HepG2 (cell line): Measurements from ENCODE around the gene KCTD15. TPM values are rescaled to one million over a fixed set of nuclear protein-coding genes. Genes with fewer than 3 reads are reported as not detected.
A peak's percentile ranks its signal among the peaks of the same experiment; 100 is the strongest.

ENCODE experiments used
- MXD3 ChIP-seq: IDR thresholded peaks from 2 replicates; pipeline ENCODE4 v1.6.1; 2016; ENCODE audit warnings: mild to moderate bottlenecking, missing biosample characterization, missing genetic modification reagents
- NBN ChIP-seq: fragments of 450-650 bp; conservative IDR thresholded peaks from 2 replicates; pipeline ENCODE4 v1.6.1; 2017
- PAX8 ChIP-seq: sonication (generic); formaldehyde crosslinking; IDR thresholded peaks from 2 replicates; pipeline ENCODE4 v1.8.0; 2022; ENCODE audit warnings: mild to moderate bottlenecking, missing genetic modification reagents, borderline replicate concordance
- RELA ChIP-seq: sonication (generic); formaldehyde crosslinking; IDR thresholded peaks from 2 replicates; pipeline ENCODE4 v1.4.0; 2020; ENCODE audit warnings: missing genetic modification reagents
- SOX6 ChIP-seq, 2 experiments: fragments of 450-650 bp in 1 of 2; sonication (generic) in 1 of 2; formaldehyde crosslinking in 1 of 2; IDR thresholded peaks; 2 replicates each; pipeline versions ENCODE4 v1.4.0 to v1.6.1; 2017 to 2020; ENCODE audit warnings: antibody characterized with exemption in 1 of 2, mild to moderate bottlenecking in 1 of 2, missing genetic modification reagents in 1 of 2
- TFAP4 ChIP-seq: sonication (generic); IDR thresholded peaks from 2 replicates; pipeline ENCODE4 v1.6.1; 2016; ENCODE audit warnings: low read depth, borderline replicate concordance
- ZBTB7B ChIP-seq: sonication (generic); formaldehyde crosslinking; IDR thresholded peaks from 2 replicates; pipeline ENCODE4 v1.4.0; 2020; ENCODE audit warnings: missing genetic modification reagents
- ZNF383 ChIP-seq: sonication (generic); formaldehyde crosslinking; IDR thresholded peaks from 2 replicates; pipeline ENCODE4 v1.4.0; 2020; ENCODE audit warnings: missing genetic modification reagents, mild to moderate bottlenecking, borderline replicate concordance
- ZNF777 ChIP-seq: sonication (generic); formaldehyde crosslinking; IDR thresholded peaks from 2 replicates; pipeline ENCODE4 v1.4.0; 2020; ENCODE audit warnings: missing genetic modification reagents
- ZNF883 ChIP-seq: sonication (generic); formaldehyde crosslinking; IDR thresholded peaks from 2 replicates; pipeline ENCODE4 v1.5.1; 2020; ENCODE audit warnings: mild to moderate bottlenecking, missing genetic modification reagents; ENCODE audit errors: not compliant biosample characterization
- polyA plus RNA-seq, 8 experiments: library from polyadenylated mRNA; depleted of rRNA in 3 of 8; stranded (reverse) in 7 of 8; unstranded in 1 of 8; fragments of >200 nt; fragmentation: Illumina TruSeq in 4 of 8; extraction: Trizol in 4 of 8; gene quantifications; 2 replicates each; pipeline versions ENCODE4 v1.2.1 to v1.2.3, GENCODE V29; 2011 to 2016; ENCODE audit warnings: low read depth in 4 of 8, missing spikeins in 1 of 8, mixed read lengths in 1 of 8; ENCODE audit not compliant: insufficient read depth in 1 of 8
- total RNA-seq, 5 experiments: library from RNA; depleted of rRNA; stranded (reverse); fragments of >200 nt; fragmentation: Illumina TruSeq; extraction: Trizol; gene quantifications; 2 replicates each; pipeline ENCODE4 v1.2.3, GENCODE V29; 2016; ENCODE audit warnings: low read depth in 1 of 5
- TF ChIP-seq, protein P1 (sequence below): sonication (generic); formaldehyde crosslinking; IDR thresholded peaks from 2 replicates; pipeline ENCODE4 v1.4.0; 2020; ENCODE audit warnings: missing genetic modification reagents, borderline replicate concordance
- TF ChIP-seq, protein P2 (sequence below): conservative IDR thresholded peaks from 2 replicates; pipeline ENCODE4 v1.6.1; 2018; ENCODE audit warnings: missing genetic modification reagents
- TF ChIP-seq, protein P3 (sequence below): sonication (generic); formaldehyde crosslinking; IDR thresholded peaks from 2 replicates; pipeline ENCODE4 v1.9.0; 2021; ENCODE audit warnings: mild to moderate bottlenecking, missing genetic modification reagents

KCTD15 gene
- total and polyA plus RNA-seq, 2 of the 13 experiments (the other 11 are each of a cell fraction or from before 2014, with no cell fraction given), result 13.2 to 16.7 TPM

GRCh38 chr19:33819880-33820781, 23.5 kb downstream of the KCTD15 start (continued):
- no peak for TF ChIP-seq SOX6 (IDR thresholded peaks at IDR 0.05)
- no peak for TF ChIP-seq SOX6 (CRISPR knock-in tag; IDR thresholded peaks at IDR 0.05)
- TF ChIP-seq ZNF883 (CRISPR knock-in tag), result no peak
- TF ChIP-seq, protein P1, sequence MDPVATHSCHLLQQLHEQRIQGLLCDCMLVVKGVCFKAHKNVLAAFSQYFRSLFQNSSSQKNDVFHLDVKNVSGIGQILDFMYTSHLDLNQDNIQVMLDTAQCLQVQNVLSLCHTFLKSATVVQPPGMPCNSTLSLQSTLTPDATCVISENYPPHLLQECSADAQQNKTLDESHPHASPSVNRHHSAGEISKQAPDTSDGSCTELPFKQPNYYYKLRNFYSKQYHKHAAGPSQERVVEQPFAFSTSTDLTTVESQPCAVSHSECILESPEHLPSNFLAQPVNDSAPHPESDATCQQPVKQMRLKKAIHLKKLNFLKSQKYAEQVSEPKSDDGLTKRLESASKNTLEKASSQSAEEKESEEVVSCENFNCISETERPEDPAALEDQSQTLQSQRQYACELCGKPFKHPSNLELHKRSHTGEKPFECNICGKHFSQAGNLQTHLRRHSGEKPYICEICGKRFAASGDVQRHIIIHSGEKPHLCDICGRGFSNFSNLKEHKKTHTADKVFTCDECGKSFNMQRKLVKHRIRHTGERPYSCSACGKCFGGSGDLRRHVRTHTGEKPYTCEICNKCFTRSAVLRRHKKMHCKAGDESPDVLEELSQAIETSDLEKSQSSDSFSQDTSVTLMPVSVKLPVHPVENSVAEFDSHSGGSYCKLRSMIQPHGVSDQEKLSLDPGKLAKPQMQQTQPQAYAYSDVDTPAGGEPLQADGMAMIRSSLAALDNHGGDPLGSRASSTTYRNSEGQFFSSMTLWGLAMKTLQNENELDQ (CRISPR knock-in tag), result no peak
- TF ChIP-seq ZNF383 (CRISPR knock-in tag), result no peak
- TF ChIP-seq MXD3 (CRISPR knock-in tag), result no peak; the same call in 1 of the 2 replicates
- TF ChIP-seq, protein P2, sequence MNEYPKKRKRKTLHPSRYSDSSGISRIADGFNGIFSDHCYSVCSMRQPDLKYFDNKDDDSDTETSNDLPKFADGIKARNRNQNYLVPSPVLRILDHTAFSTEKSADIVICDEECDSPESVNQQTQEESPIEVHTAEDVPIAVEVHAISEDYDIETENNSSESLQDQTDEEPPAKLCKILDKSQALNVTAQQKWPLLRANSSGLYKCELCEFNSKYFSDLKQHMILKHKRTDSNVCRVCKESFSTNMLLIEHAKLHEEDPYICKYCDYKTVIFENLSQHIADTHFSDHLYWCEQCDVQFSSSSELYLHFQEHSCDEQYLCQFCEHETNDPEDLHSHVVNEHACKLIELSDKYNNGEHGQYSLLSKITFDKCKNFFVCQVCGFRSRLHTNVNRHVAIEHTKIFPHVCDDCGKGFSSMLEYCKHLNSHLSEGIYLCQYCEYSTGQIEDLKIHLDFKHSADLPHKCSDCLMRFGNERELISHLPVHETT, result no peak
- no peak for TF ChIP-seq NBN
- no peak for TF ChIP-seq RELA
- no peak for TF ChIP-seq TFAP4
- no peak; the same call in 1 of the 2 replicates for TF ChIP-seq ZBTB7B (CRISPR knock-in tag)
- TF ChIP-seq, protein P3, sequence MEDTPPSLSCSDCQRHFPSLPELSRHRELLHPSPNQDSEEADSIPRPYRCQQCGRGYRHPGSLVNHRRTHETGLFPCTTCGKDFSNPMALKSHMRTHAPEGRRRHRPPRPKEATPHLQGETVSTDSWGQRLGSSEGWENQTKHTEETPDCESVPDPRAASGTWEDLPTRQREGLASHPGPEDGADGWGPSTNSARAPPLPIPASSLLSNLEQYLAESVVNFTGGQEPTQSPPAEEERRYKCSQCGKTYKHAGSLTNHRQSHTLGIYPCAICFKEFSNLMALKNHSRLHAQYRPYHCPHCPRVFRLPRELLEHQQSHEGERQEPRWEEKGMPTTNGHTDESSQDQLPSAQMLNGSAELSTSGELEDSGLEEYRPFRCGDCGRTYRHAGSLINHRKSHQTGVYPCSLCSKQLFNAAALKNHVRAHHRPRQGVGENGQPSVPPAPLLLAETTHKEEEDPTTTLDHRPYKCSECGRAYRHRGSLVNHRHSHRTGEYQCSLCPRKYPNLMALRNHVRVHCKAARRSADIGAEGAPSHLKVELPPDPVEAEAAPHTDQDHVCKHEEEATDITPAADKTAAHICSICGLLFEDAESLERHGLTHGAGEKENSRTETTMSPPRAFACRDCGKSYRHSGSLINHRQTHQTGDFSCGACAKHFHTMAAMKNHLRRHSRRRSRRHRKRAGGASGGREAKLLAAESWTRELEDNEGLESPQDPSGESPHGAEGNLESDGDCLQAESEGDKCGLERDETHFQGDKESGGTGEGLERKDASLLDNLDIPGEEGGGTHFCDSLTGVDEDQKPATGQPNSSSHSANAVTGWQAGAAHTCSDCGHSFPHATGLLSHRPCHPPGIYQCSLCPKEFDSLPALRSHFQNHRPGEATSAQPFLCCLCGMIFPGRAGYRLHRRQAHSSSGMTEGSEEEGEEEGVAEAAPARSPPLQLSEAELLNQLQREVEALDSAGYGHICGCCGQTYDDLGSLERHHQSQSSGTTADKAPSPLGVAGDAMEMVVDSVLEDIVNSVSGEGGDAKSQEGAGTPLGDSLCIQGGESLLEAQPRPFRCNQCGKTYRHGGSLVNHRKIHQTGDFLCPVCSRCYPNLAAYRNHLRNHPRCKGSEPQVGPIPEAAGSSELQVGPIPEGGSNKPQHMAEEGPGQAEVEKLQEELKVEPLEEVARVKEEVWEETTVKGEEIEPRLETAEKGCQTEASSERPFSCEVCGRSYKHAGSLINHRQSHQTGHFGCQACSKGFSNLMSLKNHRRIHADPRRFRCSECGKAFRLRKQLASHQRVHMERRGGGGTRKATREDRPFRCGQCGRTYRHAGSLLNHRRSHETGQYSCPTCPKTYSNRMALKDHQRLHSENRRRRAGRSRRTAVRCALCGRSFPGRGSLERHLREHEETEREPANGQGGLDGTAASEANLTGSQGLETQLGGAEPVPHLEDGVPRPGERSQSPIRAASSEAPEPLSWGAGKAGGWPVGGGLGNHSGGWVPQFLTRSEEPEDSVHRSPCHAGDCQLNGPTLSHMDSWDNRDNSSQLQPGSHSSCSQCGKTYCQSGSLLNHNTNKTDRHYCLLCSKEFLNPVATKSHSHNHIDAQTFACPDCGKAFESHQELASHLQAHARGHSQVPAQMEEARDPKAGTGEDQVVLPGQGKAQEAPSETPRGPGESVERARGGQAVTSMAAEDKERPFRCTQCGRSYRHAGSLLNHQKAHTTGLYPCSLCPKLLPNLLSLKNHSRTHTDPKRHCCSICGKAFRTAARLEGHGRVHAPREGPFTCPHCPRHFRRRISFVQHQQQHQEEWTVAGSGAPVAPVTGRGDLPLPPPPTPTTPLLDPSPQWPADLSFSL (CRISPR knock-in tag), result no peak
- TF ChIP-seq ZNF777 (CRISPR knock-in tag), result peak; percentile 75
- no peak for TF ChIP-seq PAX8
